HG03097 (cell line): ENCODE data around the gene DIP2C.
"Not testable (repeated sequence)": the region's sequence is repeated elsewhere in the genome, so short reads cannot be mapped to it uniquely, and the experiment has no call there.

ENCODE experiments used
- ATAC-seq: cut with Tn5 transposase; IDR thresholded peaks from one replicate; pipeline ENCODE4 v1.9.1; 2021; ENCODE audit not compliant: unreplicated experiment, low FRiP score

The DIP2C gene

DNA sequence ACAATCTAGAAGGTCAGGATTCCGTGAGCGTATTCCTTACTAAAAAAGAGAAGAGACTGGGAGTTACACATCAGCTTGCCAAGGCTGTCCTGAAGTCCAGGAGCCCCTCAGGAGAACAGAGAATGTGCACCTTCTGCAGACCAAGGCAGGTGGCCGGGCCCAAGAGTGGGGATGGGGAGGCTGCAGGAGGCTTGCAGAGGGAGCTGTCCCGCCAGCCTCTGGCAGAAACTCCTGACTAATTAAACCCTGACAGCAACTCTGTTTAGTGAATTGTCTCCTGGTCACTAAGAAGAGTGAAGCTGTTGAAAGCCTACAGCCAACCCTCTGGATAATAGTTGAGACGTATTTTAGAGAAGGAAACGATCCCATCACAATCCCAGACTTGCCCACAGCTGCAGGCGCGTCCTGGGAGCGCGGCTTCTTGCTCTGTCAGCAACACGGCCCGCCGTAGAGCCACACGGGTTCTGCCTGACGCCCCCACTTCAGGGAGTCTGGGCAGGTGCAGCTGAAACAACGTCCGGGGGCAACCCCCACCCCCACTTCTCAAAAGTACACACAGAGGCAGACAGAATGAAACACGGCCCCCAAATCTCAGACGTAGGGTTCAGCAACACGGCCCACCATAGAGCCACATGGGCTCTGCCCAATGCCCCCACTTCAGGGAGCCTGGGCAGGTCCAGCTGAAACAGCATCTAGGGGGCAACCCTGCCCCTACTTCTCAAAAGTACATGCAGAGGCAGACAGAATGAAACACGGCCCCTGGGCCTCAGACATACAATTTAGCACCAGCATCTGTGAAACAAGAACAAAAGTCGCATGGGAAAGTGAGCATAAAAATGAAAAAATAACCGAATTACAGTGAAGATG, 45.2 kb downstream of the DIP2C start:
- ATAC-seq, result no peak

DNA sequence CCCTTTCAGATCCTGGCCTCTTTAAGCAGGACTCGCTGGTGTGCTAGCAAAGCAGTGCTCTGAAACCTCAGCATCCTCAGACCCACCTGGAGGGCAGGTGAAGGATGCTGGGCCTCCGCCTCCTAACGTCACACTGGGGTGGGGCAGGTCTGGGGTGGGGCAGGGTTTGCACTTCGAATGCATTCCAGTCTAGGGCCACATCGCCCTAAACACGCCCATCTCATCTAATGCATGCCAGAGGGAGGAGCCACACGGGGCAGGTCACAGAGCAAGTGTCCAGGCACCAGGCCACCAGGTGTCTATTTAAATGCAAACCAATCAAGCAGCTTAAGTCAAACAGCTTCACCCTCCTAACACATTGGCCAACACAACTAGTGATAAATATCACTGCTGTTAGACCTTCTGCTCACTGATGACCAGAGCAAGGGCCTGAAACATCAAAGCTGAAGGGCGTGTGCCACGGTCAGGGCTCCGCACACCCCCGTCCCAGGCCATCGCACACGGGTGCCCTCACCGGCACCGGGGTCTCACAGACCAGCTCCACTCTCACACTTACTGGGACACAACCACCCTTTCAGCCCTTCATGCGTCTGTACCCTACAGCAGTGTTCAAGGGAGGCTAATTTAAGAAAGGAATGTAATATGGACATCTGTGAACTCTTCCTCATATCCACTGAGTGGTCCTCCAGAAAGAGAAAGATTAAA, 47.1 kb downstream of the DIP2C start:
- no peak for ATAC-seq

DNA sequence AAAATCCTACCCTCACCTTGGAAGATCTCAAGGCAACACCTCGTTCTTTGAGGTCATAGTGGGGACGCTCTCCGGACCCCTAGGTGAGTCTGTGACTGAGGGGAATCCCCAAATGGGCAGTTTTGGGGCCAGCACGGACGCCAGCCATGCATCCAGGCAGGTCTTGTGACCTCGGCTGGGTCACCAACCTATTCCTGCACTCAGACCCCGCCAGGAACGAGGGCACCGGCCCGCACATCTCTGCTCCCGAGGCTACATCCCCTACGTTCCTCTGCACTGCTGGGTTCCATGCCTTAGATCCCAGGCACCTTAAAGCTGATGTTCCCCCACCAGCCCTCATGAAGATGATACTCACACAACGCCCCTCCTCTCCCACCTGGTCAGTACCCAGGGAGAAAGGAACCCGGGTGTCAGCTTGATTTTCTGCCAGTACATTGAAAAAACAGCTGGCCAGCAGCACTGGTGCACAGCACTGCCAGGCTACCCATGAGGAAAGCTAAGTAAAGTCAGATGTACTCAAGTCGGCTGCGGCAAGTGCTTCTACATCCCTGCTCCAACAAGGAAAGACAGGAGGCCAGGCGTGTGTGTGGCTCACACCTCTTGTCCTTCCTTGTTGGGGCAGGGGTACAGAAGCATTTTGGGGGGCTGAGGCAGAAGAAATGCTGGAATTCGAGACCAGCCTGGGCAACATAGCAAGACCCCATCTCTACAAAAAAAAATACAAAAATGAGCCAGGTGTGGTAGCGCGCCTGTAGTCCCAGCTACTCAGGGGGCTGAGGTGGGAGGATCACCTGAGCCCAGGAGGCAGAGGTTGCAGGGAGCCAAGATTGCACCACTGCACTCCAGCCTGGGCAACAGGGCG, 48.1 kb downstream of the DIP2C start:
- no peak for ATAC-seq

DNA sequence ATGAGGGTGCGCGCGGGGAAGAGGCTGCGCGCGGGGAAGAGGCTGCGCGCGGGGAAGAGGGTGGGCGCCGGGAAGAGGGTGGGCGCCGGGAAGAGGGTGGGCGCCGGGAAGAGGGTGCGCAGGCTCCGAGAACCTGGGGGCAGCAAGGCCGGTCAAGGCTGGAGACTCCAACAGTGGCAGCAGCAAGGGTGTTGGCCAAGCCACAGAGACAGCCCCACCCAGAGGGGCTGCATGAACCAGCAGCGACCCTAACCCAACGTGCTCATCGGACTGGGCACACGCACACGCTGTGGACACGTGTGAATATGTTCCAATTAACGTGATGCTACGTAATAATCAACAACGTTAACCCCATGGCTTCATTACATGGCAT, 48.8 kb downstream of the DIP2C start:
- ATAC-seq, result no peak

DNA sequence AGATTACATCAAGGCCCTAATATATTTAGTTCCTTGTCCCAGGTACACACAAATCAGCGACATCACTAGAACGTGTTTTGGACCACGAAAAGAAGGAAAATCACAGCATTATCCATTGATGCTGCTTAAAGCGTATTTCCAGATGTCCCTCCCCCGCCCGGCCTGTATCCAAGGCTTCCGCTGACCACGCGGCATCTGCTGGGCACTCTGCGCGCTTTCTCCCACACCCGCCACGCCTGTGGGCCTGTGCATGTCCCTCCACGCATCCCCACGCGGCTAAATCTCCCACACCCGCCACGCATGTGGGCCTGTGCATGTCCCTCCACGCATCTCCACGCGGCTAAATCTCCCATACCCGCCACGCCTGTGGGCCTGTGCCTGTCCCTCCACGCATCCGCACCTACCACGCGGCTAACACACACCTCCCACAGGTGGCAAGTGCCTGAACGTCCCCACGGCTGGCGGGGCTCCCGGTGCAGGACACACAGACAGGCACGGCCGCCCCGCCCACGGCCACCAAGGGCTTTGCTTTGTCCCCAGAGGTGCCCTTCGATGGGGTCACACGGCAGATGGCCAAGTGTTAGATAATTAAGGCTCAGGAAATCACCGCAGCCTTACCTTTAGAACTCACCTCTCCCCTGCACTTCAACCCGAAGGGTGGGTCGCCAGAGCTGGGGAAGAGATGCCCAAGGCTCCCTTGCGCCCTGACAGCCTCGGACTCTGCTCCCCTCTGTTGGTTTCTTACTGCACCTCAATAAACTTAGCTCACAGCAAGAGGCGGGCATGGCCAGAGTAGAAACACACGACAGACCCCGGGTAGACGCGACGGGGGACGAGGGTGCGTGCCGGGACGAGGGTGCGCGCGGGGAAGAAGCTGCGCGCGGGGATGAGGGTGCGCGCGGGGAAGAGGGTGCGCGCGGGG, 49.5 kb downstream of the DIP2C start:
- no peak for ATAC-seq

DNA sequence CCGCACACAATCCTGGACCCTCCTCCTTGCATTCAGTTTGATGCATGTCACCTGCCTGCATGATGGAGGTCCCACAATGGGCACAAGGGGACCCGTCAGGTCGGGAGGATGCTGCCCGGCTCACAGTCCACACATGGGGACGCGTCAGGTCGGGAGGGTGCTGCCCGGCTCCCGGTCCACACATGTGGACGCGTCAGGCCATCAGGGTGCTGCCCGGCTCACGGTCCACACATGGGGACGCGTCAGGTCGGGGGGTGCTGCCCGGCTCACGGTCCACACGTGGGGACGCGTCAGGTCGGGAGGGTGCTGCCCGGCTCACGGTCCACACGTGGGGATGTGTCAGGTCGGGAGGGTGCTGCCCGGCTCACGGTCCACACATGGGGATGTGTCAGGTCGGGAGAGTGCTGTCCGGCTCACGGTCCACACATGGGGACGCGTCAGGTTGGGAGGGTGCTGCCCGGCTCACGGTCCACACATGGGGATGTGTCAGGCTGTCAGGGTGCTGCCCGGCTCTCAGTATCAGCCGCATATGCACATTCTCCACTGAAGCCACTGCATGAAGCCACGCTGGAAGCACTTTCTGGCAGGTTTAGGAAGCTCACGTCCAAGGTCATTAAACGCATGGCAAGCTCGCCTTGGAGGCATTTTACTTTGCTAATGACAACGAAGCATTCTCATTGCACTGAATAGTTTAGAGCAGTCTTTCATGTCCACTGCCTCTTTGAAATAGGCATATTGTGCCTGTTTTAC, 50.3 kb downstream of the DIP2C start:
- ATAC-seq, result no peak

DNA sequence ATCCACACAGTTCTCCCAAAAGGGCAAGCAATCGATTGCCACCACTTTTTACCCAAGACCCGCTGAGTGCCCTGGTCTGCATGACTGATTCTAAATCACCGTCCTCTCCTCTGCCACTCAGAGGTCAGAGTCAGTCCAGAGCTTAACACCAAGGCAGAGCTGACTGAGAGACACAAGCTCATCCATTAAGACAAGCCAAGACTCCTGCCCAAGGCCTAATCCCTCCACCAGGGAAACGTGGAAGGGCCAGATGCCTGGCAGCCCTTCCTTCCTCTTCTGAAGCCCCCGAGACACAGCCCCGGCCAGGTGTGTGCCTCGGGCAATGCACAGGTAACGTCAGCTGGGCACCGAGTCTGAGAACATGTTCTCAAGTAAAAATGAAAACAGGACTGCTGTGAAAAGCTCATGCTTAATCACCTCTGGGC, 51.7 kb downstream of the DIP2C start:
- ATAC-seq, result no peak

DNA sequence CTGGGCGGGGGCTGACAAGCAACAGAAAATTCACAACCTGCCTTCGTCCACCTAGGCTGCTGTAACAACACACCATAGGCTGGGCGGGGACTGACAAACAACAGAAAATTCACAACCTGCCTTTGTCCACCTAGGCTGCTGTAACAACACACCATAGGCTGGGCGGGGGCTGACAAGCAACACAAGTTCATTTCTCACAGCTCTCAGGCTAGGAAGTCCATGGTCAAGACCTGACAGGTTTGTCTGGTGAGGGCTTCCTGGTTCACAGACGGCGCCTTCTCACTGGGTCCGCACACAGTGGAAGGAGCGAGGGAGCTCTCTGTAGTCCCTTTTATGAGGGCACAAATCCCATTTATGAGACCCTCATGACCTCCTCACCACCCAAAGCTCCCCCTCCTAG, 52.2 kb downstream of the DIP2C start:
- no peak for ATAC-seq

DNA sequence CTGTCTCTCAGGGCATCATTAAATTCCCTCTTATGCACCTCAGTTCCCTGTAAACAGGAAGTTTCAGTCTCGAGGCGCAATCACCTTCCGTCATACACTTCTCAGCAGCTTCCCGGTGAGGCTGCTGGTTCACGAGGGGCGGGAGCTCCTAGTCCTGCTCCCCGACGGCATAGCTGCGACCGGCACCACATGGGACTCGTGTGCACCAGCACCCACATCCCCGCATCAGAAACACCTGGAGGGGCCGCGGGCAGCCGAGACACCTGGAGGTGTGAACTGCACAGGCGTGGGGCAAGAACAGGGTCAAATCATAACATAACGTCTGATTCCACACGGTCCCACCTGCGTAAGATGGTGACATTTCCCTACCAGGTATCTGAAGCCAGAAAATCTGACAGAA, 52.7 kb downstream of the DIP2C start:
- no peak for ATAC-seq

DNA sequence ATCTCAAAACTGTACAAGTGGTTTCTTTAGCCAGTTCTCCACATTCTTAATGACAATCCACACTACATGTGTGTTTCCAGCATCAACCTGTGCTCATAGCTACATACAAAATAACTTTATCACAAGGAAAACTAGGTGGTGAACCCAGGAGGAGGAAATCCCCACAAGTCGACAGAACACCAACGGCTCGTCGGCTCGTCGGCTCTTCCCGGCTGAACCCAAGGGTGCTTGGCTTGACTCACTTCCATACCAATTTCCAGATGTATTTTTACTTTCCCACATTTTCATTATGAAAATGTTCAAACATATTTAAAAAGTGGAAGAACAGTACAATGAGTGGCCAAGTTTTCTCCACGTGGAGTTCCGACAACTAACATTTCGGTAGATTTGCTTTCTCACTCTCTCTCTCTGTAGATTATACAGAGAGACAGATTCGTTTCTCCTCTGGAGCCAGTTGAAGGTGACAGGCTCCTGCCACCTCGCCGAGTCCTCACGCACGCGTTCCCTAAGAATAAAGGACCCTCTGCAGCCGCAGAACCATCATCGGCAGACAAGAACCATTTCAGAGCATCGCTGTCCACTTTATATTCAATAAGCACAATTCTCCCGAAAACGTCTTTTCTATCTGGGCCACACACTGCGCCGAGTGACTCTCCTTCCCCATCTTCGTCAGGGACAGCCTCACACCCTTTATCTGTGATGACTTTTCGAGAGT, 53.3 kb downstream of the DIP2C start:
- no peak for ATAC-seq

DNA sequence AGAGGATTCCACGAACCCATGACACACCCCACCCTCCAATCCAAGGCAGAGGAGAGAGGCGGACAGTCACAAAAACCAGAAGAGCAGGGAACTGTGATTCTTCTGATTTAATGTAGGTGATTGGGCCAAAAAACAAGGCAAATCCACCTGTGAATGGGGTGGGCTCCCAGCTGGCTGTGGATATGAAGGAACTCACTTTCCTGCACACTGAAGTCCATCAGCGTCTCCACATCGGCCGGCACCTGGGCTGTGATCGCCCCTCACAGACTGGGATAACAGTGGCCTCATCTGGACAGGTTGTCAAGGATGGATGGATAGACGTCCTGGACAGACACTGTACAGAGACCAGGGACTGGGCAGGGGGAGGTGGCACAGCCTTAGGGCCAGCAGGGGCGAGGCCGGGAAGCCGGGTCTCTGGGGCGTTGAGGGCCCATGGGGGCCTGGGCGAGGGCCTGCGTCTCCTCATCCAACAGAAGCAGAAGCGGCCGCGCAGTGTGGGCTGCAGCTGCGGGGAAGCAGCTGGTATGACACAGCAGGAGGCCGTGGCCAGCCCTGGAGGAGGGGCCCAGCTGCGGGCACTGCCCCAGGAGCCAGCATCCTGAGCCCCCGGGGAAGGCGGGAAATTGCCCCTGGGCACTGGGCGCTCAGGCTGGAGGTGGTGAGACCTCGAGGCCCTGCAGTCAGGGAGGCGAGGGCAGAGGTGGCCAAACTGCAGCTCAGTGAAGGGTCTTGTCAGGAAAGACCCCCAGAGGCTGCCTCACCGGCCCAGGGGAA, 54.2 kb downstream of the DIP2C start:
- ATAC-seq, result no peak

DNA sequence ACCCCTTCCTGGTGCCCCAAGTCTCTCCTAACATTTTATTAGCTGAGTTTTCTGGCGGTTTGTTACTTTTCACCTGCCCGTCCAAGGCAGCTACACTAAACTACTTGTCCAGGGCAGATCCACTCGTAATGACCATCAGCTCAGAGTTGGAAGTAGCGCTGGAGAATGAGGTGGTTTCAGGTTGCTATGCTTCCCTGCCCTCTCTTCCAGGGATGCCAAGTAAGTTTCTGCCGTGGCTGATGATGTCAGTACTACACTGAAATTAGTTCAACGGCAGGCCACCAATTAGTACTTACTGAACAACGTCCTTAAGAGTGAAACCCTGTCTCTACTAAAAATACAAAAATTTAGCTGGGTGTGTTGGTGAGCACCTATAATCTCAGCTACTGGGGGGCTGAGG, 55.2 kb downstream of the DIP2C start:
- no peak for ATAC-seq

DNA sequence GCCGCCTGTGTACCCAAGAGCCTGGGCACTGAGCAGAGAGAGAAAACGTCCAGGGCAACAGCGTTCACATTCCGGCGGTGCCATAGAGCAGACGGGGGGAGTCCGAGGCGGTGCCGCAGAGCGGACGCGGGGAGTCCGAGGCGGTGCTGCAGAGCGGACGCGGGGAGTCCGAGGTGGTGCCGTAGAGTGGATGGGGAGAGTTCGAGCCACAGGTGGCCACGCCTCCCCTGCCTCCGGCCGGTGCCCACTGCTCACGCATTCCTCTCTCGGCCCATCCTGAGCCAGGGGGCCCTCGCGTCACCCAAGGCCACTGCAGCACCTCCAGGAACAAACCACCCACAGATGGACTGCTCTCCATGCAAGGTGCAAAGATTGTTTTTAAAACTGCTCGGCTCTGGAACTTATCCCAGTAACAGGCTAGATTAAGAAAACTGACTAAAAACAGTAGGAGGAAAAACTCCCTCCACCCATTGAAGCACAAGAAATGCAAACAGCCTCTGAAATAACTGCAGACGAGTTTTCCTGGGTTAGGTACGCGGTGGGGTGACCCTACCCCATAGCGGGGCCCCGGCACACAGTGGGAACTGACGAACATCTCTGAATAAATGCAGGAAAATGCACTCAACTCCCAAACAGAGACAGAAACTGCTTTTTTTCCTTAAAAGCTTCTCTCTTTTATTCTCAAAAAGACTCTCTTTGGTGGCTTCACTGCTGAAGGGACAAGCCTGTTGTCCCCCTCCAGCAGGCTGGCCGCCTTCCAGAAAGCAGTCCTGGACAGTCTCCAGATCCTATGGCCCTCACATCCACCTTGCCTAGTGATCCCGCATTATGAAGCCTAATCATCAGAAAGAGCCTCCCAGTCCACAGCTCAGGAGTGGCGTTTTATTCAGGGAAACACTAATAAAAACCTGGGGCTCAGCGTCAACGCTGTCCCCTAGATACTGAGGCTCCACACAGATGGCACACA, 55.9 kb downstream of the DIP2C start:
- ATAC-seq, result no peak

DNA sequence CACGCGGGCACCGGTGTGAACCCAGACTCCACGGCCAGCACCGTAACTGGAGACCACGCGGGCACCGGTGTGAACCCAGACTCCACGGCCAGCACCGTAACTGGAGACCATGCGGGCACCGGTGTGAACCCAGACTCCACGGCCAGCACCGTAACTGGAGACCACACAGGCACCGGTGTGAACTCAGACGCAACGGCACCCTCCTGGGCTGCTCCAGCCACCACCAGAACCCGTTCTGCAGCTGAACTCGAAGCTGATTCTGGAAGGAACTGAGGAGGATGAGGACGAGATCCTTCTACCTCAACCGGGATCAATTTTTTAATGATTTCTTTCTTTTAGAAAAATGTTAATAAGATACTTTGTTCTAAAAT, 56.7 kb downstream of the DIP2C start:
- ATAC-seq, result not testable (repeated sequence)

DNA sequence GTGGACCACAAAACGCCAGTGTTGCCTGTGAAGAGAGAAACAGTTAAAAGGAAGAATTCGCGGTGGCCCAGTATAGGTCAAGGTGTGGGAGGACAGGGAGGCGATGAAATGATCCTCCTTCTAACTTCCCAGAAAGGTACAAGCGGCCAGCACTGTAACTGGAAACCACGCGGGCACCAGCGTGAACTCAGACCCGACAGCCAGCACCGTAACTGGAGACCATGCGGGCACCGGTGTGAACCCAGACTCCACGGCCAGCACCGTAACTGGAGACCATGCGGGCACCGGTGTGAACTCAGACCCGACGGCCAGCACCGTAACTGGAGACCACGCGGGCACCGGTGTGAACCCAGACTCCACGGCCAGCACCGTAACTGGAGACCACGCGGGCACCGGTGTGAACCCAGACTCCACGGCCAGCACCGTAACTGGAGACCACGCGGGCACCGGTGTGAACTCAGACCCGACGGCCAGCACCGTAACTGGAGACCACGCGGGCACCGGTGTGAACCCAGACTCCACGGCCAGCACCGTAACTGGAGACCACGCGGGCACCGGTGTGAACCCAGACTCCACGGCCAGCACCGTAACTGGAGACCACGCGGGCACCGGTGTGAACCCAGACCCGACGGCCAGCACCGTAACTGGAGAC, 57.2 kb downstream of the DIP2C start:
- not testable (repeated sequence) for ATAC-seq

DNA sequence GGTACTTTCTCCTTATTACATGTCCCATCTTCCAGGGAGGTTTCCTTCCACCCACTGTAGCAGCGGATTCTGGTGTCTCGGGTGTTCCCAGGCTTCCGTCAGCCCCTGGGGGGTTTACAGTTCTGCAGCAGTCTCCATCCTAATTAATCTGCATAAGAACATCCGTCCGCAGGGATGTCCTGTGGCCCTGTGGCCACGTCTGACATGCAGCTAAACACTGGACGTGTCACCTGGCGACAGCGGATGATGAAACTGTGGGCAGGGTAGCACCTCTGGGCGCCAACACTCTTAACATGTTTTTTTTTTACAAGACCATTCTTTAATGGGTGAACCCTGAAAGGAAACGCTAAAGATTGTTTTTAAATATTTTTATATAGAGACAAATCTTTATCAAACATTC, 58.2 kb downstream of the DIP2C start:
- no peak for ATAC-seq
